WTC11 (cell line): ENCODE results near the gene AUH.

Source experiments
- FOXJ3 ChIP-seq: sonication (generic); formaldehyde crosslinking; IDR thresholded peaks from 2 replicates; pipeline ENCODE4 v1.9.0; 2021; ENCODE audit warnings: missing genetic modification reagents, mild to moderate bottlenecking, borderline replicate concordance
- FOXP1 ChIP-seq: sonication (generic); formaldehyde crosslinking; IDR thresholded peaks from 2 replicates; pipeline ENCODE4 v1.8.0; 2022; ENCODE audit warnings: missing genetic modification reagents, mild to moderate bottlenecking, moderate library complexity, borderline replicate concordance
- TP53 ChIP-seq: sonication (generic); formaldehyde crosslinking; IDR thresholded peaks from 2 replicates; pipeline ENCODE4 v1.8.1; 2023; ENCODE audit warnings: mild to moderate bottlenecking, missing genetic modification reagents
- TF ChIP-seq, protein P1 (sequence below): fragments of 200-600 bp; IDR thresholded peaks from 2 replicates; pipeline ENCODE4 v1.8.0; 2022; ENCODE audit warnings: antibody characterized with exemption
- TF ChIP-seq, protein P2 (sequence below): sonication (generic); formaldehyde crosslinking; IDR thresholded peaks from 2 replicates; pipeline ENCODE4 v1.8.1; 2023; ENCODE audit warnings: mild to moderate bottlenecking, missing genetic modification reagents, borderline replicate concordance
- TF ChIP-seq, protein P3 (sequence below): sonication (generic); formaldehyde crosslinking; IDR thresholded peaks from 2 replicates; pipeline ENCODE4 v1.8.0; 2022; ENCODE audit warnings: mild to moderate bottlenecking, missing genetic modification reagents

DNA sequence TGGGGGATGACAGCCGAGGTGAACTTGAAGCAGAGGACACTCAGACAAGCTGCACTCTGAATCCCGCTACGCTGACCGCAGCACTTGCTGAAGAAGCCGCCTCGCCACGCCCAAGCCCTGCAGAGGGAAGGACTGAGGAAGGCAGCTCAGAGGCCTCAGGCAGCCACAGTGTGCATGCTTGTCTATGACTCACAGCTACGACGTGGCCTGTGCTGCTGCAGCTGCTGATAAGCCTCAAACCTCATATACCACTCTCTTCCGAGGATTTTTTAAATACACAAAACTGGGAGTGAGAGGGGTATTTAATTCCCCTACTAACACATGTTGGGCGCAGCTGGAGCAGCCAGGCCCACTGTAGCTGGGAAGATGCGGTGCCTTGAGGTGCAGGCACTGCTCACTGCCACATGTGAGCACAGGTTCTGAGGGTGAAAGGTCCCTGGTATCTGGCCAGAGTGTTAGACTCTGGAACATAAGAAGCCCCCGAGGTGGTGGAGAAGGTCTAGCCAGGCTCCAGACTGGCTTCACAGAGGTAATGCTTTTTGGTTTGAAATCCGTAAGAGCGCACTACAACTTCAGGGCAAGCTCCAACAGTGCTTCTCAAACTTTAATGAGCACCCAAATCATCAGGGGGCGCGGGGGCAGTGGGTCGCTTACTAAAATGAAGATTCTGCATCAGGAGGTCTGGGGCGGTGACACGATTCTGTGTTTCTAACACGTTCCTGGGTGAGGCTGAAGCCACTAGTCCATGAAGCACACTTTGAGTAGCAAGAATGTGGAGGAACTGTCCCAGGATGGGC, 196.8 kb downstream of the AUH start:
- TF ChIP-seq, protein P1, sequence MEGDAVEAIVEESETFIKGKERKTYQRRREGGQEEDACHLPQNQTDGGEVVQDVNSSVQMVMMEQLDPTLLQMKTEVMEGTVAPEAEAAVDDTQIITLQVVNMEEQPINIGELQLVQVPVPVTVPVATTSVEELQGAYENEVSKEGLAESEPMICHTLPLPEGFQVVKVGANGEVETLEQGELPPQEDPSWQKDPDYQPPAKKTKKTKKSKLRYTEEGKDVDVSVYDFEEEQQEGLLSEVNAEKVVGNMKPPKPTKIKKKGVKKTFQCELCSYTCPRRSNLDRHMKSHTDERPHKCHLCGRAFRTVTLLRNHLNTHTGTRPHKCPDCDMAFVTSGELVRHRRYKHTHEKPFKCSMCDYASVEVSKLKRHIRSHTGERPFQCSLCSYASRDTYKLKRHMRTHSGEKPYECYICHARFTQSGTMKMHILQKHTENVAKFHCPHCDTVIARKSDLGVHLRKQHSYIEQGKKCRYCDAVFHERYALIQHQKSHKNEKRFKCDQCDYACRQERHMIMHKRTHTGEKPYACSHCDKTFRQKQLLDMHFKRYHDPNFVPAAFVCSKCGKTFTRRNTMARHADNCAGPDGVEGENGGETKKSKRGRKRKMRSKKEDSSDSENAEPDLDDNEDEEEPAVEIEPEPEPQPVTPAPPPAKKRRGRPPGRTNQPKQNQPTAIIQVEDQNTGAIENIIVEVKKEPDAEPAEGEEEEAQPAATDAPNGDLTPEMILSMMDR = no peak
- TF ChIP-seq, protein P2, sequence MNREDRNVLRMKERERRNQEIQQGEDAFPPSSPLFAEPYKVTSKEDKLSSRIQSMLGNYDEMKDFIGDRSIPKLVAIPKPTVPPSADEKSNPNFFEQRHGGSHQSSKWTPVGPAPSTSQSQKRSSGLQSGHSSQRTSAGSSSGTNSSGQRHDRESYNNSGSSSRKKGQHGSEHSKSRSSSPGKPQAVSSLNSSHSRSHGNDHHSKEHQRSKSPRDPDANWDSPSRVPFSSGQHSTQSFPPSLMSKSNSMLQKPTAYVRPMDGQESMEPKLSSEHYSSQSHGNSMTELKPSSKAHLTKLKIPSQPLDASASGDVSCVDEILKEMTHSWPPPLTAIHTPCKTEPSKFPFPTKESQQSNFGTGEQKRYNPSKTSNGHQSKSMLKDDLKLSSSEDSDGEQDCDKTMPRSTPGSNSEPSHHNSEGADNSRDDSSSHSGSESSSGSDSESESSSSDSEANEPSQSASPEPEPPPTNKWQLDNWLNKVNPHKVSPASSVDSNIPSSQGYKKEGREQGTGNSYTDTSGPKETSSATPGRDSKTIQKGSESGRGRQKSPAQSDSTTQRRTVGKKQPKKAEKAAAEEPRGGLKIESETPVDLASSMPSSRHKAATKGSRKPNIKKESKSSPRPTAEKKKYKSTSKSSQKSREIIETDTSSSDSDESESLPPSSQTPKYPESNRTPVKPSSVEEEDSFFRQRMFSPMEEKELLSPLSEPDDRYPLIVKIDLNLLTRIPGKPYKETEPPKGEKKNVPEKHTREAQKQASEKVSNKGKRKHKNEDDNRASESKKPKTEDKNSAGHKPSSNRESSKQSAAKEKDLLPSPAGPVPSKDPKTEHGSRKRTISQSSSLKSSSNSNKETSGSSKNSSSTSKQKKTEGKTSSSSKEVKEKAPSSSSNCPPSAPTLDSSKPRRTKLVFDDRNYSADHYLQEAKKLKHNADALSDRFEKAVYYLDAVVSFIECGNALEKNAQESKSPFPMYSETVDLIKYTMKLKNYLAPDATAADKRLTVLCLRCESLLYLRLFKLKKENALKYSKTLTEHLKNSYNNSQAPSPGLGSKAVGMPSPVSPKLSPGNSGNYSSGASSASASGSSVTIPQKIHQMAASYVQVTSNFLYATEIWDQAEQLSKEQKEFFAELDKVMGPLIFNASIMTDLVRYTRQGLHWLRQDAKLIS (CRISPR knock-in tag) = no peak
- TF ChIP-seq FOXJ3 (CRISPR knock-in tag) (no peak), TP53 (CRISPR knock-in tag) (no peak), FOXP1 (CRISPR knock-in tag) (no peak)
- TF ChIP-seq, protein P3, sequence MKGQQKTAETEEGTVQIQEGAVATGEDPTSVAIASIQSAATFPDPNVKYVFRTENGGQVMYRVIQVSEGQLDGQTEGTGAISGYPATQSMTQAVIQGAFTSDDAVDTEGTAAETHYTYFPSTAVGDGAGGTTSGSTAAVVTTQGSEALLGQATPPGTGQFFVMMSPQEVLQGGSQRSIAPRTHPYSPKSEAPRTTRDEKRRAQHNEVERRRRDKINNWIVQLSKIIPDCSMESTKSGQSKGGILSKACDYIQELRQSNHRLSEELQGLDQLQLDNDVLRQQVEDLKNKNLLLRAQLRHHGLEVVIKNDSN (CRISPR knock-in tag) = no peak
